ENCODE data around the gene FLCN.

The FLCN gene

GRCh38 chr17:17166446-17166845 is 70.5 kb downstream of the FLCN start:
- no peak for DNase-seq (ENCODE audit: low spot score)

- DNase-seq (ENCODE audit: low spot score), result no peak
These were observed 71.2 kb downstream of the FLCN start for GRCh38 chr17:17165666-17166308.

- no peak for DNase-seq (ENCODE audit: low spot score)
These were observed 72.3 kb downstream of the FLCN start for GRCh38 chr17:17164676-17165075.

GRCh38 chr17:17164156-17164555 is 72.8 kb downstream of the FLCN start:
- no peak for DNase-seq (ENCODE audit: low spot score)

Measured in activated CD4-positive, alpha-beta T cell treated with anti-CD3 and anti-CD28 coated beads, Interleukin-2, Interleukin-4, amounts not matched to agents 100 ng/mL and 50 ng/mL, durations not matched to agents 16 hours and 8 hours (primary cell).